Measurements from ENCODE around the gene RAB11FIP4. TPM values are rescaled to one million over a fixed set of nuclear protein-coding genes. Genes with fewer than 3 reads are reported as not detected.

RAB11FIP4 gene
- total and polyA plus RNA-seq, 2 donors (not counting 3 experiments of a cell fraction or from before 2014, with no cell fraction given), result 0.08 to 0.38 TPM

GRCh38 chr17:31564291-31564690 is 172.8 kb downstream of the RAB11FIP4 start:
- dilution Hi-C loops (cut with MboI; ENCODE audit: extremely low pct_ligation_motif_present, low sequenced_read_pairs), result no loop called here
- no peak overlapping the region for H3K9ac ChIP-seq (replicated peaks; ENCODE audit: extremely low read depth, insufficient read depth, low read length)
- DNase-seq (ENCODE audit: low read depth, low spot score) (no peak), FAIRE-seq (no peak)
- H3K4me3 ChIP-seq (replicated peaks in 1 of 3; ENCODE audit: insufficient read depth in 1 of 3, low read depth in 1 of 3, low read length in 3 of 3), result no peak overlapping the region
- TF ChIP-seq FOS (IDR thresholded peaks at IDR 0.05; ENCODE audit: borderline replicate concordance, insufficient read depth, low read length), result no peak
- no peak for TF ChIP-seq POLR2A (IDR thresholded peaks at IDR 0.05; ENCODE audit: low read depth, low read length)
- no peak for TF ChIP-seq EZH2 (IDR thresholded peaks at IDR 0.05; ENCODE audit: borderline replicate concordance, low read depth, low read length, severe bottlenecking)
- TF ChIP-seq POLR2AphosphoS5 (IDR thresholded peaks at IDR 0.05; ENCODE audit: insufficient read depth, low read depth, low read length), result no peak
- no peak for TF ChIP-seq GATA2 (IDR thresholded peaks at IDR 0.05; ENCODE audit: insufficient read depth, insufficient read length, low read depth, low read length)
- TF ChIP-seq MYC (IDR thresholded peaks at IDR 0.05; ENCODE audit: low read depth, low read length), result no peak
- TF ChIP-seq JUN (IDR thresholded peaks at IDR 0.05; ENCODE audit: borderline replicate concordance, insufficient read depth, insufficient read length, low read depth), result no peak
- TF ChIP-seq MAX (IDR thresholded peaks at IDR 0.05; ENCODE audit: insufficient read depth, insufficient read length), result no peak
- TF ChIP-seq CTCF (IDR thresholded peaks at IDR 0.05; ENCODE audit: extremely low read depth in 1 of 2, insufficient read depth in 1 of 2, low read depth in 1 of 2, low read length in 2 of 2), result no peak
- peaks cover 2 to 3% of the 10 kb centered on the region in 2 experiments for H3K36me3 ChIP-seq (ENCODE audit: control insufficient read depth in 2 of 2, extremely low read depth in 1 of 2, insufficient read depth in 2 of 2, low read length in 2 of 2)
- H3K4me2 ChIP-seq (ENCODE audit: insufficient read depth, low read length), result no peak overlapping the region
- no peaks in the 10 kb centered on the region for H3K27me3 ChIP-seq (ENCODE audit: control insufficient read depth in 2 of 2, insufficient read depth in 2 of 2, low read length in 2 of 2)
- H2AFZ ChIP-seq (ENCODE audit: low read depth, low read length), result no peak overlapping the region
- ChIA-PET POLR2A (no interaction called here), CTCF (interaction anchor here (1.0 kb wide), 2 partner anchors 17 to 277 kb away, joined by 3 to 4 read pairs; no protein-coding TSS in a partner anchor)
- H3K79me2 ChIP-seq (ENCODE audit: control insufficient read depth, insufficient read depth, low read length), result peaks cover 99% of the 10 kb centered on the region
- no peaks in the 10 kb centered on the region for H4K20me1 ChIP-seq (replicated peaks; ENCODE audit: control insufficient read depth, extremely low read depth, insufficient read depth, low read length)
- intact Hi-C loops (cut with micrococcal nuclease), result no loop called here
- no peaks in the 10 kb centered on the region for H3K9me1 ChIP-seq (replicated peaks; ENCODE audit: control insufficient read depth, extremely low read depth, insufficient read depth, low read length)
- no peak overlapping the region for H3K27ac ChIP-seq (ENCODE audit: insufficient read depth, low read depth, low read length)
- no TSS peak for BruUV-seq (replicated peaks)
- peaks cover 30% of the 10 kb centered on the region for H3K4me1 ChIP-seq (ENCODE audit: control insufficient read depth, extremely low read depth, insufficient read depth, low read length)
- H3K9me3 ChIP-seq (replicated peaks; ENCODE audit: control insufficient read depth, insufficient read depth, low read length), result no peaks in the 10 kb centered on the region
